Eye (tissue), 1 donor: Measurements from ENCODE around the gene CDCP1.

Experiments used
- DNase-seq: peaks from one replicate; pipeline ENCODE4 v3.0.0-alpha.2; 2015

CDCP1 gene

DNA sequence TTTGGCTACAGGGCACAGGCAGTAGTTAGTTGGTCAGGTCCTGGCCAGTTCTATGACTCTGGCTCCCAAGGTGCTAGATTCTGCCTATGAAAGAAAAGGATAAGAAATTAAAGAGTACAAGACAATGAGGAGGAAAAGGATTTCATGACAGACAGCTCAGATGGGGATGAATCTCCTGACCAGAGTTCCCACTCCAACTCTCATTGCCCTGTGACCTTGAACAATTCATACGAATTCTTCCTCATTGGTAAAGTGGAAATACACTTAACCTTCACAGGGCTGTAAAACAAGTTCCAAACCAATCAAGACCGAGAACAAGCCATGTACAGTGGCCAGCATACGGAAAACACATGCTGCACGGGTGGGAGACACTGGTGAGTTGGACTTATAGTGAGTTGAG lies 96.4 kb downstream of the CDCP1 start:
- DNase-seq: no peak

DNA sequence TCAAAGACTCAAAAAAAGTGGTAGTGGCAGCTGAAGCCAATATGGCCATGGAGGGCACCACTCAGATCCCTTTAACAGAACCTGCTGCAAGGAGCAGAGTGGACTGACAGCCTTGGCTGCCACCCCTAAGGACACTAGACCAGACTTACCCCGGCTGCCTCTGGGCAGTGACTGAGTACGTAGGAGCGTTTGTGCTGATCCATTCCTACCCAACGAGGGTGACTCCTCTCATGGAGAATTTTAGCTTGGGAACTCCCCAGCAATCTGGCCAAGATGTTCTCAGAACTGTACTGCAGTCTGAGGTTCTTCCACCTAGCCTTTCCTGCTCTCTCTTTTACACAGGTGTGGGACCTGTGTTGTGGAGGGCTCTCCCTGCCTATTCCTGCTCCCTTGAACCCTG lies 97.9 kb downstream of the CDCP1 start:
- no peak for DNase-seq

DNA sequence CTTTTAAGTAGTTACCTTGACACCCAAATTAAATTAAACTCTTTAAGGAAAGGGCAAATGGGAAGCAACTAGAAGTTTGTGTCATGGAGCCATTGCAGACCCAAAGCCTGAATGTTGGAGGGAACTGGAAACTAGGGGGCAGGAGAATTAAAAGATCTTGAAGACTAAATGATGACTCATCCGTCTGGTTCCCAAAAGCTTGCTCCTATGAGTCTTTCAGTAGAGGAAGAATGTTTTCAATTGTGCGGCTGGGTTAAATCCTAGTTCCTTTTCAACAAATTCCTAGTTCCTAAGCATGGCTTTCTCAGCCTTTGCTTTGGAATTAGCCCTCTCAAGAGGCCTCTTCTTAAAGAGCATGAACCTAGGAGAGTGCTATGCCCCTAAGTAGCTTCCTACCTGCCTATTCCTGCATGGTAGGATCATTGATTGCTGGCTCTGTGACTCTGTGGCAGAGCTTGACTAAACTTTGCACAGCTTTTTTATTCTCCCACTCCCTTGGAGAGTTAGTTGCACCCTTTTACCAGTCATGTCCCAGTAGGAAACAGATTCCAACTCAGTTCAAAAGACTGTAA lies 102.4 kb downstream of the CDCP1 start:
- no peak for DNase-seq

DNA sequence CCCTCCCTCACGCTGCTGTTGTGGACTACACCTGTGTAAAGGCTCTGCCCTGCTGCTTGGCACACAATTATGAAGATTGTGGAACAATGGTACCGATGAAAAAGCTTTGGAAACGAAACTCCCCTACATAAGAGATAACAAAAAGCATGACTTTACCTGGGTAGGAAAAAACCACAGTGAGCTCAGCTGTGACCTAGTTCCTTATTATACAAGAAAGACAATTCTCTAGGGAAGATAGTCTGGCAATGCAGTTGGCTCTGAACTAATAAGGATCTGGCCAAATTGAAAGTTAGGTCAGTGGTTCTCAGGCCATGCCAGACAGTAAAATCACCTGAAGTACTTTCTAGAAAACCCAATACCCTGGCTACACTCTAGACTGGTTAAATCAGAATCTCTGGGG lies 104.0 kb downstream of the CDCP1 start:
- no peak for DNase-seq

DNA sequence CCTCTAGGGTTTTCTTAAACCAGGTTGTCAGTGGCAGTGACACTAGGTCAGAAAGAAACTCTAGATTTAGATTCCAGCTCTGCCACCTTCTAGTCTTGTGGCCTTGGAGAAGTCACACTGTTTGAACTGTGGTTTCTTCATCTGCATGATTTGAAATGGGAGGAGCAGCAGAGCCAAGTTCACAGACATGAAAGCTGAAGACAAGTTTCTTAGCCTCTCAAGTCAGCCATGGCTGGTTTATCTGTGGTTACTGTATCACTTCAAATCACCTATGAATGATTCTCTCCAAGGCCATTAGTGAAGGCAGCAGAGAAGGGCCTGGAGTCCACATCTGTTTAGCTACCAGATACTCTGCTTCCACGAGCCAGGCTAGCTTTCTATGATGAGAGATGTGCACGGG lies 104.5 kb downstream of the CDCP1 start:
- no peak for DNase-seq

DNA sequence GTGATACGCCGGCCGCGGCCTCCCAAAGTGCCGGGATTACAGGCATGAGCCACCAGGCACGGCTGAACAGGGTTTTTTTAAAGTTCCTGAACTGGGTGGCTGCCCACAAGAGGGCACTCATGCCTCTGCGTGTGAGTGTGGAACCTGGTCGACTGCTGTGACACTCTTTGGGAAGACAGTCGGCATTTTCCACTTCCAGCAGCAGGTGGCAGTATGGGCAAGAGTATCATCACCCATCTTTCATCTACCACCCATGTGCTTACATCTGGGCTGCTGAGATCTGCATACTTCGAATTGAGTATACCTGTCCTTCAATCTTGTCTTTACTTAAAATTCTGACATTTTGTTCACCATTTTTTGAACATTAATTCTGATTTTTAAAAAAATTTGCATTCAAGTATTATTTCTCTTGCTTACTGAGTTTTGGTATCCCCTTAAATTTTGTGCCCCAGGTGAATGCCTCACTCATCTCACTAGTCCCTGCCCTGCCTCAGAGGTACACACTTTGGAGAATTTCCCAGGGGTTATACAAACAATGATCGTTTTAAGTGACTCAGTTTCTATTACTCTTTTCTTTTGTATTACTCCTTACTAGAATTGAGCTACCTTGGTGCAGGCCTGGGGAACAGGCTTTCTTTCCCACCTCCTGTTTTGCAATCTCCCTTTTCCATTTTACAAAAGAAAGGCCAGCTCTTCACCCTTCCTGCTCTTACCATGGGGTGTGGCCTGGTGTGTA lies 108.3 kb downstream of the CDCP1 start:
- DNase-seq: peak; percentile 98

DNA sequence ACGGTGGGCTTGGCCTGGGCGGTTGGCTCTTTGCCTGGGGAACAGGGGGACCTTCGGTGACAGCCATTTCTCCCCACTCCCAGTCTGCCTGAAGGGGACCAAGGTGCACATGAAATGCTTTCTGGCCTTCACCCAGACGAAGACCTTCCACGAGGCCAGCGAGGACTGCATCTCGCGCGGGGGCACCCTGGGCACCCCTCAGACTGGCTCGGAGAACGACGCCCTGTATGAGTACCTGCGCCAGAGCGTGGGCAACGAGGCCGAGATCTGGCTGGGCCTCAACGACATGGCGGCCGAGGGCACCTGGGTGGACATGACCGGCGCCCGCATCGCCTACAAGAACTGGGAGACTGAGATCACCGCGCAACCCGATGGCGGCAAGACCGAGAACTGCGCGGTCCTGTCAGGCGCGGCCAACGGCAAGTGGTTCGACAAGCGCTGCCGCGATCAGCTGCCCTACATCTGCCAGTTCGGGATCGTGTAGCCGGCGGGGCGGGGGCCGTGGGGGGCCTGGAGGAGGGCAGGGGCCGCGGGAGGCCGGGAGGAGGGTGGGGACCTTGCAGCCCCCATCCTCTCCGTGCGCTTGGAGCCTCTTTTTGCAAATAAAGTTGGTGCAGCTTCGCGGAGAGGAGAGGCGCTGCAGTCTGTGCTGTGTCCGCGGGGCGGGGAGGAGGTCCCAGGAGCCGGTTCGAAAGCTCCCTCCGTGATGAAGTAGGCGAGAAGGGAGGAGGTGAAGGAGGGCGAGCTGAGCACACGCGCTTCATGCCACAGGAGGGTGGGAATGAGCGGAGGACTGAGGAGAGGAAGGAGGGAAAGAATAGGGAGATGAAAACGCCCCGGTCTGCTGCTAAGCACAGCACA lies 110.5 kb downstream of the CDCP1 start:
- peak; percentile 75 for DNase-seq

DNA sequence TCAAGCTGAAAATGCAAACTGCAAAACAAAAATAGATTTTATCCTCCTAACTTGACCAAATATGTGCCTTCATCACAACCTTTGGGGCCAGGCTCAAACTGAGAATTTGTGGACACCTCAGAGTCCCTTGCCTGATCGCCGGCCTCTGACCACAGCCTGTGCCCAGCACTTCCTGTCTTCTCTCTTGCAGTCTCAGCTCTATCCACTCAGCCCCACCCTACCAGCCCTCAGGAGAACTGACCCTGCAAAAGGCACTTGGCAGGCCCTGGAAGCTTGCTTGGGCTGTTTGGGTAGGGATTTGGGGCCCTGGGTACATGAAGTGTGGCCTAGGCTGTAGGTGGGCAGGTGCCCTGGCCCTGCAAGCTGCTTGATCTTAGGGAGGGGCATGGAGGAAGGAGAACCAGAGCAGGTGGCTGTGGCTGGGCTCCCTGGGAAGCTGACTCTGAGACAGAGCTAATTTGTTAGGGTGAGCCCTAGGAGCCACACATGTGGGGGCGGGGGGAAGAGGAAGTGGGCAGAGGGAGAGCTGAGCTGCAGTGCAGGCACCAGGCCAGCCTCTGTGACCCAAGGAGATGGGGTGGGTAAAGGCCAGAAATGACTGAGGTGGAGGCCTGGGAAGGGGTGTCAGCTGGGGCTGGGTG lies 111.4 kb downstream of the CDCP1 start:
- no peak for DNase-seq

DNA sequence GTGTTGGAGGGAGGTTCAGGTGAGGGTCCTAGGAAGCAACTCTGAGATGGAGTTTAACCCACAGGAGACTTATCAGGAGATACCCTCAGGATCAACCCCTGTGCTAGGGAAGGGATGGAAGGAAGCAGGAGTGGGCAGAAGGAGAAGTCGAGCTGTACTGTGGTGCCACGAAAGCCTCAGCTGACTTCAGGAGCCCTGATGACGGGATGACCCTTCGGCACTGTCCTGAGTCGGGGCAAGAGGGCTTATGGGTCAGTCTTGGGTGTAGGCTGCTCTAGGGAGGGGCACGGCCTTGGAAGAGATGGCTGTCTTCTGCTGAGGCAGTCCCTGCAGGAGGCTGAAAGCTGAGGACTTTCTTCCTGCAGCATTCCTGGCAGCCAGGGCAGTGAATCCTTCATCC lies 112.4 kb downstream of the CDCP1 start:
- DNase-seq: no peak
